ENCODE data around the gene PARD3B.

The PARD3B gene

GRCh38 chr2:204586444-204587180, 41.3 kb downstream of the PARD3B start:
- no peak for DNase-seq (ENCODE audit: low read depth in 3 of 3, low spot score in 1 of 3)

- DNase-seq (ENCODE audit: low read depth in 3 of 3, low spot score in 1 of 3), result no peak
Observed at GRCh38 chr2:204590063-204590462, 44.8 kb downstream of the PARD3B start.

- DNase-seq (ENCODE audit: low read depth in 3 of 3, low spot score in 1 of 3), result no peak
Observed at GRCh38 chr2:204591225-204591624, 46.0 kb downstream of the PARD3B start.

- no peak for DNase-seq (ENCODE audit: low read depth in 3 of 3, low spot score in 1 of 3)
Observed at GRCh38 chr2:204604061-204604460, 58.8 kb downstream of the PARD3B start.

GRCh38 chr2:204608237-204608939, 63.1 kb downstream of the PARD3B start:
- no peak for DNase-seq (ENCODE audit: low read depth in 3 of 3, low spot score in 1 of 3)

- DNase-seq (ENCODE audit: low read depth in 3 of 3, low spot score in 1 of 3), result no peak
Observed at GRCh38 chr2:204611017-204611631, 65.8 kb downstream of the PARD3B start.

- no peak for DNase-seq (ENCODE audit: low read depth in 3 of 3, low spot score in 1 of 3)
Observed at GRCh38 chr2:204611764-204612163, 66.5 kb downstream of the PARD3B start.

- DNase-seq (ENCODE audit: low read depth in 3 of 3, low spot score in 1 of 3), result no peak
Observed at GRCh38 chr2:204613635-204614034, 68.4 kb downstream of the PARD3B start.

- no peak for DNase-seq (ENCODE audit: low read depth in 3 of 3, low spot score in 1 of 3)
Observed at GRCh38 chr2:204615456-204615855, 70.2 kb downstream of the PARD3B start.

GRCh38 chr2:204625135-204625534, 79.9 kb downstream of the PARD3B start:
- no peak for DNase-seq (ENCODE audit: low read depth in 3 of 3, low spot score in 1 of 3)

- no peak for DNase-seq (ENCODE audit: low read depth in 3 of 3, low spot score in 1 of 3)
Observed at GRCh38 chr2:204628926-204629712, 83.8 kb downstream of the PARD3B start.

- DNase-seq (ENCODE audit: low read depth in 3 of 3, low spot score in 1 of 3), result no peak
Observed at GRCh38 chr2:204632410-204632809, 87.1 kb downstream of the PARD3B start.

GRCh38 chr2:204634564-204634963, 89.3 kb downstream of the PARD3B start:
- DNase-seq (ENCODE audit: low read depth in 3 of 3, low spot score in 1 of 3), result no peak

GRCh38 chr2:204635478-204635877, 90.2 kb downstream of the PARD3B start:
- no peak for DNase-seq (ENCODE audit: low read depth in 3 of 3, low spot score in 1 of 3)

GRCh38 chr2:204638471-204639194, 93.4 kb downstream of the PARD3B start:
- DNase-seq (ENCODE audit: low read depth in 3 of 3, low spot score in 1 of 3), result no peak

GRCh38 chr2:204643326-204643725, 98.1 kb downstream of the PARD3B start:
- no peak for DNase-seq (ENCODE audit: low read depth in 3 of 3, low spot score in 1 of 3)

- no peak for DNase-seq (ENCODE audit: low read depth in 3 of 3, low spot score in 1 of 3)
Observed at GRCh38 chr2:204645018-204645773, 99.9 kb downstream of the PARD3B start.

GRCh38 chr2:204647626-204648025, 102.4 kb downstream of the PARD3B start:
- DNase-seq (ENCODE audit: low read depth in 3 of 3, low spot score in 1 of 3), result no peak

GRCh38 chr2:204650611-204651010, 105.3 kb downstream of the PARD3B start:
- no peak for DNase-seq (ENCODE audit: low read depth in 3 of 3, low spot score in 1 of 3)

GRCh38 chr2:204652063-204652462, 106.8 kb downstream of the PARD3B start:
- DNase-seq (ENCODE audit: low read depth in 3 of 3, low spot score in 1 of 3), result no peak
